Measurements from ENCODE around the gene RASGRF1.
A peak's percentile ranks its signal among the peaks of the same experiment; 100 is the strongest.
"Not testable (repeated sequence)": the region's sequence is repeated elsewhere in the genome, so short reads cannot be mapped to it uniquely, and the experiment has no call there.

The RASGRF1 gene

GRCh38 chr15:78949461-78949860 lies 141.1 kb downstream of the RASGRF1 start:
- no peak for FAIRE-seq

GRCh38 chr15:78947506-78947905 lies 143.1 kb downstream of the RASGRF1 start:
- no peak for FAIRE-seq

- no peak for FAIRE-seq
These were observed 144.1 kb downstream of the RASGRF1 start for GRCh38 chr15:78946493-78946892.

- no peak for FAIRE-seq
These were observed 145.7 kb downstream of the RASGRF1 start, which contains the start of gene CTSH for GRCh38 chr15:78944669-78945407. TSS of gene CTSH (minus strand) at chr15:78945046. CDS start at chr15:78944981, 65 bp downstream.

- no peak for FAIRE-seq
These were observed 146.4 kb downstream of the RASGRF1 start for GRCh38 chr15:78944202-78944625.

- FAIRE-seq, result no peak
These were observed 146.9 kb downstream of the RASGRF1 start for GRCh38 chr15:78943692-78944091.

- no peak for FAIRE-seq
These were observed 147.8 kb downstream of the RASGRF1 start for GRCh38 chr15:78942741-78943140.

GRCh38 chr15:78938658-78939488 lies 151.7 kb downstream of the RASGRF1 start:
- FAIRE-seq, result peak; percentile 4

GRCh38 chr15:78937132-78937739 lies 153.3 kb downstream of the RASGRF1 start:
- no peak for FAIRE-seq

- no peak for FAIRE-seq
These were observed 155.9 kb downstream of the RASGRF1 start for GRCh38 chr15:78934655-78935023.

- no peak for FAIRE-seq
These were observed 156.5 kb downstream of the RASGRF1 start for GRCh38 chr15:78933823-78934654.

- FAIRE-seq, result no peak
These were observed 157.3 kb downstream of the RASGRF1 start for GRCh38 chr15:78933187-78933822.

- no peak for FAIRE-seq
These were observed 158.2 kb downstream of the RASGRF1 start for GRCh38 chr15:78932258-78932808.

GRCh38 chr15:78931439-78932257 lies 158.9 kb downstream of the RASGRF1 start:
- FAIRE-seq, result no peak

GRCh38 chr15:78930577-78931388 lies 159.8 kb downstream of the RASGRF1 start:
- peak; percentile 35 for FAIRE-seq

GRCh38 chr15:78929536-78930264 lies 160.9 kb downstream of the RASGRF1 start:
- FAIRE-seq, result no peak

GRCh38 chr15:78928616-78929093 lies 161.9 kb downstream of the RASGRF1 start:
- FAIRE-seq, result no peak

GRCh38 chr15:78928176-78928575 lies 162.4 kb downstream of the RASGRF1 start:
- not testable (repeated sequence) for FAIRE-seq
